Heart right ventricle (tissue), 16 donors: ENCODE results near the gene UBE4B. TPM values are rescaled to one million over a fixed set of nuclear protein-coding genes. Genes with fewer than 3 reads are reported as not detected.
A peak's percentile ranks its signal among the peaks of the same experiment; 100 is the strongest.

Experiments
- ATAC-seq, 8 donors: fragments of 200-7000 bp; cut with Tn5 transposase; one replicate each; pipeline ENCODE4 v1.9.1; 2020; ENCODE audit warnings: mild to moderate bottlenecking in 8 of 8, moderate library complexity in 8 of 8, moderate number of reproducible peaks in 1 of 8
- DNase-seq, 2 donors: peaks; one replicate each; pipeline ENCODE4 v3.0.0-alpha.2; 2020
- H3K27ac ChIP-seq, 10 donors: fragments of 200-600 bp; sonication (generic) in 2 of 10; one replicate each; pipeline versions ENCODE4 v1.5.0 to v1.8.0; 2020 to 2022; ENCODE audit warnings: mild to moderate bottlenecking in 3 of 10
- H3K27me3 ChIP-seq, 7 donors: fragments of 200-600 bp; one replicate each; pipeline ENCODE4 v1.8.0; 2021 to 2022; ENCODE audit warnings: mild to moderate bottlenecking in 2 of 7
- H3K36me3 ChIP-seq, 9 donors: fragments of 200-600 bp; sonication (generic) in 1 of 9; one replicate each; pipeline versions ENCODE4 v1.5.0 to v1.8.0; 2020 to 2022; ENCODE audit warnings: mild to moderate bottlenecking in 2 of 9
- H3K4me1 ChIP-seq, 9 donors: fragments of 200-600 bp; sonication (generic) in 1 of 9; one replicate each; pipeline versions ENCODE4 v1.5.0 to v1.8.0; 2020 to 2022; ENCODE audit warnings: mild to moderate bottlenecking in 4 of 9
- H3K4me3 ChIP-seq, 10 donors: fragments of 200-600 bp; sonication (generic) in 2 of 10; one replicate each; pipeline versions ENCODE4 v1.5.0 to v1.8.0; 2020 to 2022; ENCODE audit warnings: mild to moderate bottlenecking in 7 of 10, moderate library complexity in 2 of 10
- H3K9me3 ChIP-seq, 11 donors: fragments of 200-600 bp in 10 of 11; sonication (generic) in 2 of 11; one replicate each; pipeline versions ENCODE4 v1.5.0 to v1.8.0; 2013 to 2022; ENCODE audit warnings: mild to moderate bottlenecking in 2 of 11, control low read depth in 1 of 11, moderate library complexity in 1 of 11
- CTCF ChIP-seq, 9 donors: fragments of 200-600 bp; sonication (generic) in 2 of 9; IDR thresholded peaks; one replicate each; pipeline versions ENCODE4 v1.5.0 to v1.8.0; 2021 to 2022; ENCODE audit warnings: antibody characterized with exemption in 9 of 9, mild to moderate bottlenecking in 5 of 9, moderate library complexity in 1 of 9
- WGBS, 2 donors: extraction: QIAGEN DNeasy Blood & Tissue Kit; methylation state at CpG; one replicate each; pipeline ENCODE4 v1.1.7; 2013; ENCODE audit warnings: inconsistent platforms in 1 of 2; 5-methylcytosine and 5-hydroxymethylcytosine counted together
- intact Hi-C, 10 donors: fragments of 100-400 bp; cut with DNase I; formaldehyde crosslinking; loops; one replicate each; pipeline versions ENCODE4 v1.11.1 to v1.14.2; 2022
- polyA plus RNA-seq, 2 donors: library from polyadenylated mRNA; stranded (reverse); fragments of 200-250 nt; gene quantifications; one replicate each; pipeline ENCODE4 v1.2.3, GENCODE V29; 2013
- total RNA-seq, 10 donors: library from RNA; stranded (reverse); fragmentation: NEBNext Ultra II Directional in 3 of 10; extraction: Animal tissue kit (Norgen Biotek cat#: 25700) in 3 of 10; gene quantifications; one replicate each; pipeline versions ENCODE4 v1.2.1 to v1.2.4, GENCODE V29; 2021 to 2023
- donor health status: Arrhythmogenic right ventricular cardiomyopathy.
- donor health status: ischemic (EF 13 %, LVEDD 7.1; RV severe dilation, severe dysfunction).
- donor health status: healthy with polysubstance abuse.
- donor health status: DM: no; HTN: yes; CAD: no.
- donor health status: DM: no; HTN: no; CAD: no.
- donor health status: ischemic (EF 25% LVEDD 6.9; RV normal size, moderate dysfunction).
- donor health status: ischemic (EF 25% LVEDD 5.7; RV mildly dilated, moderate dysfunction).
- donor health status: healthy.
- donor health status: DM: yes; HTN: yes; CAD: no.
- donor health status: Ischemic cardiomyopathy.
- donor health status: ischemic (EF 35%, LVEDD 5.7; RV mildly dilated, moderate dysfunction).
- donor health status: nonischemic (EF 11% LVEDD 7.7; RV severe dilation, severe dysfunction).
- donor health status: DM: yes; HTN: yes; CAD: no.
- donor health status: PGD.
- donor health status: ischemic (EF 29% LVEDD 5.4; RV normal size, mild dysfunction).
- donor health status: nonischemic (EF 23%, LVEDD 6.1; RV moderate dilation, normal function).

Gene UBE4B
- total and polyA plus RNA-seq, 12 donors, result 18.3 to 87.3 (median 67.8) TPM

DNA sequence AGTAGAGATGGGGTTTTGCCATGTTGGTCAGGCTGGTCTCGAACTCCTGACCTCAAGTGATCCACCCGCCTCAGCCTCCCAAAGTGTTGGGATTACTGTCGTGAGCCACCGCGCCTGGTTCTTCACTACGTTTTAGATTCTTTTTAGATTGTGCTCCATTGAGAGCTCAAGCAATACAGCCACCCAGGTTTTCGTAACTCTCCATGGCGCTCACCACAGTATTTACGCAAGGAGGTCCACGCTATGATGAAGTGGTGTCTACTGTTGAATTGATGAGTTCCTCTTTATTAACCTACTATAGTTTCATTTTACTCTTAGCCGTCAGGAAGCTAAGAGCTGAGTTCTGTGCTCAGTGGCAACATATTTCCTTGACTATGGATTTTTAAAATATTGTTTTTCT, 175.8 kb downstream of the UBE4B start:
- WGBS, 2 donors, result 90 to 96% methylated on average over 11 of the region's 11 CpGs
- no peak overlapping the region for H3K4me3 ChIP-seq
- no peak for TF ChIP-seq CTCF (IDR thresholded peaks at IDR 0.05)
- intact Hi-C loops, result loop anchor here in 4 of 10 donors (5.0 to 10.0 kb wide), 2 partner anchors 126 to 129 kb away; no protein-coding TSS in a partner anchor
- no peaks in the 10 kb centered on the region for H3K27me3 ChIP-seq
- no peak for DNase-seq
- no peaks in the 10 kb centered on the region for H3K36me3 ChIP-seq
- no peaks in the 10 kb centered on the region for H3K9me3 ChIP-seq
- no peak for ATAC-seq
- peak overlapping the region in 2 of 10 donors; percentile 75 to 99 for H3K27ac ChIP-seq
- peaks cover 3 to 33% (median 27%) of the 10 kb centered on the region in 9 donors for H3K4me1 ChIP-seq

- intact Hi-C loops, result loop anchor here in 4 of 10 donors (5.0 to 10.0 kb wide), 2 partner anchors 125 to 128 kb away; no protein-coding TSS in a partner anchor
These were observed 176.8 kb downstream of the UBE4B start for GRCh38 chr1:10209590-10209904.

GRCh38 chr1:10209905-10210810, 177.4 kb downstream of the UBE4B start, which contains the start of gene KIF1B:
Gene KIF1B, plus strand, starts transcription at chr1:10210570. Its CDS starts 21,759 bp downstream, at chr1:10232329.
- peak; percentile 98 to 99 for DNase-seq
- 0 to 1% methylated on average over 89 to 107 of the region's 107 CpGs for WGBS, 2 donors

More at GRCh38 chr1:10209590-10209904, 176.8 kb downstream of the UBE4B start:
- WGBS, 2 donors, result 2 to 3% methylated on average over 8 of the region's 8 CpGs
- DNase-seq (no peak), ATAC-seq (no peak)
- H3K27me3 ChIP-seq, result no peaks in the 10 kb centered on the region
- no peaks in the 10 kb centered on the region for H3K36me3 ChIP-seq
- no peak for TF ChIP-seq CTCF (IDR thresholded peaks at IDR 0.05)
- H3K4me3 ChIP-seq, result peak overlapping the region; percentile 20 to 97 (median 94)
- H3K4me1 ChIP-seq, result peaks cover 5 to 38% (median 35%) of the 10 kb centered on the region in 9 donors
- H3K27ac ChIP-seq, result peak overlapping the region; percentile 91 to 100 (median 99)
- H3K9me3 ChIP-seq, result no peaks in the 10 kb centered on the region

More at GRCh38 chr1:10209905-10210810, 177.4 kb downstream of the UBE4B start, which contains the start of gene KIF1B:
- peak; percentile 96 to 100 (median 99) for TF ChIP-seq CTCF (IDR thresholded peaks at IDR 0.05)
- Histone ChIP-seq H3K27me3 (no peaks in the 10 kb centered on the region), H3K9me3 (no peaks in the 10 kb centered on the region), H3K27ac (peak within 1 kb of the TSS; percentile 97 to 100 (median 99)), H3K4me1 (peaks cover 5 to 42% (median 39%) of the 10 kb centered on the region in 9 donors), H3K4me3 (peak within 1 kb of the TSS; percentile 74 to 97 (median 94)), H3K36me3 (no peaks in the 10 kb centered on the region)
- peak; percentile 96 to 98 (median 97) for ATAC-seq
- intact Hi-C loops, result loop anchor here (2.0 to 10.0 kb wide), 13 partner anchors 37 to 178 kb away; partner anchors contain the start of gene UBE4B (in 1 of the 10)
